OCI-LY7 (cell line): Measurements from ENCODE around the gene ENAH. TPM values are rescaled to one million over a fixed set of nuclear protein-coding genes. Genes with fewer than 3 reads are reported as not detected.
A peak's percentile ranks its signal among the peaks of the same experiment; 100 is the strongest.

Source experiments
- BruUV-seq: library from RNA; stranded (reverse); fragments of 400-500 nt; replicated peaks from 2 replicates; lab custom pipeline; 2021; lab: Mats Ljungman, UMichigan
- CTCF ChIA-PET: fragments of 300-600 bp; sonication (Branson Sonifier 250); formaldehyde crosslinking; loops from one replicate; lab custom pipeline; 2022; ENCODE audit warnings: antibody characterized with exemption; ENCODE audit not compliant: unreplicated experiment; lab: Charles Lee
- POLR2A ChIA-PET: fragments of 300-600 bp; sonication (Branson Sonifier 250); formaldehyde crosslinking; loops from one replicate; lab custom pipeline; 2022; ENCODE audit warnings: antibody characterized with exemption; lab: Charles Lee
- DNase-seq: peaks from one replicate; pipeline ENCODE4 v3.0.0-alpha.2; 2015; ENCODE audit warnings: low spot score
- H2AFZ ChIP-seq: fragments of 200-600 bp; sonication (generic), shearing (Covaris generic); 2 replicates; pipeline ENCODE4 v1.6.1; 2014; ENCODE audit warnings: mild to moderate bottlenecking, antibody characterized with exemption, low read length, moderate library complexity
- H3K27ac ChIP-seq: fragments of 200-600 bp; sonication (generic); 2 replicates; pipeline ENCODE4 v1.5.1; 2014; ENCODE audit warnings: mixed run types, low read depth, mild to moderate bottlenecking, moderate library complexity, low read length, inconsistent platforms; ENCODE audit not compliant: poor library complexity, severe bottlenecking
- H3K36me3 ChIP-seq: fragments of 200-600 bp; sonication (generic); 2 replicates; pipeline ENCODE4 v1.6.1; 2014; ENCODE audit warnings: mild to moderate bottlenecking, antibody characterized with exemption, low read length, moderate library complexity, mixed read lengths; ENCODE audit not compliant: insufficient read depth
- H3K4me1 ChIP-seq: fragments of 200-600 bp; sonication (generic); 2 replicates; pipeline ENCODE4 v1.5.1; 2014; ENCODE audit warnings: mild to moderate bottlenecking, low read length; ENCODE audit not compliant: insufficient read depth, poor library complexity, severe bottlenecking
- H3K4me2 ChIP-seq: fragments of 200-600 bp; sonication (generic); 2 replicates; pipeline ENCODE4 v1.6.1; 2014; ENCODE audit warnings: mild to moderate bottlenecking, low read length
- H3K4me3 ChIP-seq: fragments of 200-600 bp; sonication (generic); 2 replicates; pipeline ENCODE4 v1.5.1; 2014; ENCODE audit warnings: mild to moderate bottlenecking, low read depth, low read length; ENCODE audit not compliant: poor library complexity, severe bottlenecking
- H3K79me2 ChIP-seq: fragments of 200-600 bp; sonication (generic); 2 replicates; pipeline ENCODE4 v1.6.1; 2016; ENCODE audit warnings: low read depth, mild to moderate bottlenecking, low read length, moderate library complexity, mixed read lengths; ENCODE audit not compliant: insufficient read depth
- H3K9me2 ChIP-seq: fragments of 200-600 bp; sonication (generic); 2 replicates; pipeline ENCODE4 v1.6.1; 2016; ENCODE audit warnings: mild to moderate bottlenecking, low read length, mixed read lengths; ENCODE audit not compliant: insufficient read depth
- H3K9me3 ChIP-seq: fragments of 200-600 bp; sonication (generic); 2 replicates; pipeline ENCODE4 v1.6.1; 2014; ENCODE audit warnings: mild to moderate bottlenecking, mixed run types, low read length, mixed read lengths
- H4K20me1 ChIP-seq: fragments of 200-600 bp; sonication (generic); 2 replicates; pipeline ENCODE4 v1.6.1; 2014; ENCODE audit warnings: mild to moderate bottlenecking, antibody characterized with exemption, low read length, moderate library complexity, mixed read lengths; ENCODE audit not compliant: insufficient read depth
- CTCF ChIP-seq: fragments of 200-600 bp; sonication (generic); conservative IDR thresholded peaks from 2 replicates; pipeline ENCODE4 v1.5.1; 2014; ENCODE audit warnings: mild to moderate bottlenecking, antibody characterized with exemption, low read length, moderate library complexity, mixed read lengths
- EZH2phosphoT487 ChIP-seq: fragments of 200-600 bp; sonication (generic); IDR thresholded peaks from 2 replicates; pipeline ENCODE4 v1.6.1; 2018; ENCODE audit warnings: low read depth, borderline replicate concordance, mild to moderate bottlenecking, mixed run types, antibody characterized with exemption, low read length, moderate library complexity, mixed read lengths
- intact Hi-C: fragments of 100-400 bp; cut with micrococcal nuclease; formaldehyde crosslinking; loops from one replicate; pipeline ENCODE4 v1.10.0; 2022; ENCODE audit not compliant: unreplicated experiment
- total RNA-seq, 2 experiments: library from RNA; depleted of rRNA in 1 of 2; stranded (reverse); fragments of >200 nt in 1 of 2; shearing (Covaris generic) in 1 of 2; gene quantifications; 2 replicates each; pipeline ENCODE4 v1.2.3, GENCODE V29; 2014 to 2022

ENAH gene
- total RNA-seq, 2 experiments from 2014 or later: 4.6 to 18.1 TPM

- POLR2A ChIA-PET: interaction anchor here (4.4 kb wide), 1 partner anchor 10 kb away, joined by 51 read pairs; no protein-coding TSS in a partner anchor
- no peaks in the 10 kb centered on the region for H4K20me1 ChIP-seq
- TF ChIP-seq CTCF (no peak), EZH2phosphoT487 (no peak)
- no peaks in the 10 kb centered on the region for H3K36me3 ChIP-seq
- no peak for DNase-seq
- H3K4me2 ChIP-seq: no peak overlapping the region
- intact Hi-C loops: no loop called here
- peaks cover 49% of the 10 kb centered on the region for H3K4me1 ChIP-seq
- no peaks in the 10 kb centered on the region for H3K9me3 ChIP-seq
- BruUV-seq: no TSS peak
- H3K9me2 ChIP-seq: no peaks in the 10 kb centered on the region
- H3K4me3 ChIP-seq: no peak overlapping the region
- CTCF ChIA-PET: interaction anchor here (0.6 to 0.9 kb wide), 2 partner anchors 294 to 298 kb away, joined by 3 read pairs; no protein-coding TSS in a partner anchor
- H3K79me2 ChIP-seq: no peaks in the 10 kb centered on the region
- H2AFZ ChIP-seq: no peak overlapping the region
- no peak overlapping the region for H3K27ac ChIP-seq
These were observed 182.5 kb downstream of the ENAH start for GRCh38 chr1:225470211-225471108.

- ChIA-PET POLR2A (interaction anchor here (0.6 to 4.4 kb wide), 12 partner anchors 11 to 509 kb away, joined by 3 to 51 read pairs (median 4); partner anchors contain the start of gene LBR), CTCF (interaction anchor here (0.6 to 2.1 kb wide), 5 partner anchors 12 to 489 kb away, joined by 3 to 8 read pairs (median 5); no protein-coding TSS in a partner anchor)
- H3K9me3 ChIP-seq: no peaks in the 10 kb centered on the region
- TF ChIP-seq EZH2phosphoT487 (no peak), CTCF (no peak)
- no peak overlapping the region for H3K27ac ChIP-seq
- intact Hi-C loops: loop anchor here (5.0 kb wide), 1 partner anchor 593 kb away; the partner anchor contains the start of gene H3-3A
- no TSS peak for BruUV-seq
- no peak for DNase-seq
- no peak overlapping the region for H3K4me3 ChIP-seq
- no peaks in the 10 kb centered on the region for H4K20me1 ChIP-seq
- H2AFZ ChIP-seq: no peak overlapping the region
- no peaks in the 10 kb centered on the region for H3K79me2 ChIP-seq
- H3K36me3 ChIP-seq: no peaks in the 10 kb centered on the region
- peaks cover 48% of the 10 kb centered on the region for H3K4me1 ChIP-seq
- H3K9me2 ChIP-seq: no peaks in the 10 kb centered on the region
- H3K4me2 ChIP-seq: peak overlapping the region; percentile 98
These were observed 183.9 kb downstream of the ENAH start for GRCh38 chr1:225469051-225469450.
